Calu3 (cell line): ENCODE data around the gene COL8A1. TPM values are rescaled to one million over a fixed set of nuclear protein-coding genes. Genes with fewer than 3 reads are reported as not detected.

Experiments
- BruUV-seq: library from RNA; stranded (reverse); fragments of 400-500 nt; replicated peaks from 2 replicates; lab custom pipeline; 2021; lab: Mats Ljungman, UMichigan
- CTCF ChIA-PET: fragments of 300-600 bp; sonication (Branson Sonifier 250); formaldehyde crosslinking; loops from one replicate; lab custom pipeline; 2022; ENCODE audit warnings: antibody characterized with exemption; lab: Charles Lee
- DNase-seq: peaks from one replicate; pipeline ENCODE4 v3.0.0; 2022
- H3K27ac Mint-ChIP-seq: one replicate; pipeline ENCODE4 v1.8.0; 2022; ENCODE audit warnings: mixed read lengths; ENCODE audit not compliant: unreplicated experiment
- H3K27me3 Mint-ChIP-seq: one replicate; pipeline ENCODE4 v1.8.0; 2022; ENCODE audit warnings: mixed read lengths; ENCODE audit not compliant: unreplicated experiment
- H3K36me3 Mint-ChIP-seq: one replicate; pipeline ENCODE4 v1.8.0; 2022; ENCODE audit warnings: mild to moderate bottlenecking, moderate library complexity, mixed read lengths; ENCODE audit not compliant: insufficient read depth, unreplicated experiment
- H3K4me1 Mint-ChIP-seq: one replicate; pipeline ENCODE4 v1.8.0; 2022; ENCODE audit warnings: mild to moderate bottlenecking, low read depth, mixed read lengths; ENCODE audit not compliant: unreplicated experiment
- H3K4me3 Mint-ChIP-seq: one replicate; pipeline ENCODE4 v1.8.0; 2022; ENCODE audit warnings: mild to moderate bottlenecking, low read depth, moderate library complexity, mixed read lengths; ENCODE audit not compliant: unreplicated experiment
- H3K9me3 Mint-ChIP-seq: one replicate; pipeline ENCODE4 v1.8.0; 2022; ENCODE audit warnings: low read depth, mixed read lengths; ENCODE audit not compliant: unreplicated experiment
- intact Hi-C: fragments of 100-400 bp; cut with micrococcal nuclease; formaldehyde crosslinking; loops from one replicate; pipeline ENCODE4 v1.10.0; 2022; ENCODE audit not compliant: unreplicated experiment
- total RNA-seq: library from RNA; stranded (reverse); gene quantifications from 2 replicates; pipeline ENCODE4 v1.2.3, GENCODE V29; 2022
- TF ChIP-seq, protein P1 (sequence below): fragments of 200-600 bp; IDR thresholded peaks from one replicate; pipeline ENCODE4 v1.8.0; 2022; ENCODE audit warnings: antibody characterized with exemption; ENCODE audit not compliant: unreplicated experiment

Gene COL8A1
- total RNA-seq, 1 experiment from 2014 or later: 0.71 TPM

DNA sequence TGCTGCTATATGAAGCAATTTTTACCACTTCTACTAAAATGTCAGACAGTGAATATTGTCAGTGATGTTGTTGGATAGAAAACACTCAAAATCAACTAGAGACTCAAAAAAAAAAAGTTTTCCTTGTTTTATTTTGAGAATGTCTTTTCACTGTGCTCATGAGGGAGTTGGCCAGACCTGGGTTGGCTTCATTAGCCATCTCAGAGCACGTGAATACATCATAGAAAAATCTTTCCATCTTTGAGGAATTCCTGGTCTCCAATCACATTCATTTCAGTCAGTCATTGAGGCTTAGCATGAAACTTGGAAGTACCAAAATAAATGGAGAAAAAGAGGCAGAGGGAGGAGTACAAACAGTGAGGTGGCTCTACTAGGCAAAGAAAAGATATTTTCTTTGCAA lies 121.6 kb downstream of the COL8A1 start:
- H3K36me3 Mint-ChIP-seq: no peaks in the 10 kb centered on the region
- intact Hi-C loops: no loop called here
- no peak overlapping the region for H3K4me3 Mint-ChIP-seq
- no peaks in the 10 kb centered on the region for H3K4me1 Mint-ChIP-seq
- BruUV-seq: no TSS peak
- peaks cover 11% of the 10 kb centered on the region for H3K27me3 Mint-ChIP-seq
- CTCF ChIA-PET: interaction anchor here (0.5 kb wide), 1 partner anchor 77 kb away, joined by 4 read pairs; no protein-coding TSS in a partner anchor
- TF ChIP-seq, protein P1, sequence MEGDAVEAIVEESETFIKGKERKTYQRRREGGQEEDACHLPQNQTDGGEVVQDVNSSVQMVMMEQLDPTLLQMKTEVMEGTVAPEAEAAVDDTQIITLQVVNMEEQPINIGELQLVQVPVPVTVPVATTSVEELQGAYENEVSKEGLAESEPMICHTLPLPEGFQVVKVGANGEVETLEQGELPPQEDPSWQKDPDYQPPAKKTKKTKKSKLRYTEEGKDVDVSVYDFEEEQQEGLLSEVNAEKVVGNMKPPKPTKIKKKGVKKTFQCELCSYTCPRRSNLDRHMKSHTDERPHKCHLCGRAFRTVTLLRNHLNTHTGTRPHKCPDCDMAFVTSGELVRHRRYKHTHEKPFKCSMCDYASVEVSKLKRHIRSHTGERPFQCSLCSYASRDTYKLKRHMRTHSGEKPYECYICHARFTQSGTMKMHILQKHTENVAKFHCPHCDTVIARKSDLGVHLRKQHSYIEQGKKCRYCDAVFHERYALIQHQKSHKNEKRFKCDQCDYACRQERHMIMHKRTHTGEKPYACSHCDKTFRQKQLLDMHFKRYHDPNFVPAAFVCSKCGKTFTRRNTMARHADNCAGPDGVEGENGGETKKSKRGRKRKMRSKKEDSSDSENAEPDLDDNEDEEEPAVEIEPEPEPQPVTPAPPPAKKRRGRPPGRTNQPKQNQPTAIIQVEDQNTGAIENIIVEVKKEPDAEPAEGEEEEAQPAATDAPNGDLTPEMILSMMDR: no peak
- DNase-seq: no peak
- no peaks in the 10 kb centered on the region for H3K9me3 Mint-ChIP-seq
- H3K27ac Mint-ChIP-seq: no peak overlapping the region

GRCh38 chr3:99760629-99761028 lies 122.2 kb downstream of the COL8A1 start:
- no peak for DNase-seq
- no peak overlapping the region for H3K4me3 Mint-ChIP-seq
- BruUV-seq: no TSS peak
- H3K4me1 Mint-ChIP-seq: no peaks in the 10 kb centered on the region
- H3K27me3 Mint-ChIP-seq: peaks cover 9% of the 10 kb centered on the region
- no peaks in the 10 kb centered on the region for H3K9me3 Mint-ChIP-seq
- H3K27ac Mint-ChIP-seq: no peak overlapping the region
- H3K36me3 Mint-ChIP-seq: no peaks in the 10 kb centered on the region
- intact Hi-C loops: no loop called here
- CTCF ChIA-PET: interaction anchor here (0.5 kb wide), 1 partner anchor 78 kb away, joined by 4 read pairs; no protein-coding TSS in a partner anchor
- TF ChIP-seq, protein P1: no peak

DNA sequence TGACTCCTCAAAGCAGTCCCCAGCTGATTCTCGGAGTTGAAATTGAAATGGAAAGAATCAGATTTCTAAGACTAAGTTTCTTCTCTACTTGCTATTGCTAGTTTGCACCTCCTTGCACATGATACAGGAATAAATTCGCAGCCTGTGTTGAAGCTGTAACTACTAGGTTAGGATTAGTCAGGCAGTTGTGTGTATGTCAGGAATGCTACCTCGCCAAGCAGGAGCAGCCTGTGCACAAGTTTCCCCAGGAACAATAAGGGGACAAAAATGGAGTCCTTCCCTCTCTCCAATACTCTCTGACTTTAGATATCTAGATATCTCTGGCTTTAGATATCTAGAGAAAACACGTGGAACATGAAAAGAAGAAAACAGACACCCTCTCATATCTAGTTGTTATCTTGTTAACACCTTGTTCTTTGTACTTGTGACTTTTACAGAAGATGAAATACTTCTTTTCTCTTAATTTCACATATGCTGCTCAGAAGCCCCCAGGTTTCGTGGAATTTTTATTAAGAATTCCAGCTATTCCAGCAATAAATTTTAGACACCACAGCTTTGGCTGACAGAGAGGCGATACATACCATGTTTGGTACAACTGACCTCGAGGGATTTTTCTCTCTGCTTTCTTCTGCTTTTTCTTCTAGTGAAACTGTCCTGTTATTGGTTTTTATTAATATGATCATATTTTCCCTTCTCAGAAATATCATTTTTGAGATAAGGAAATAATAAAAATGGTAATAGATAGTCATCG lies 123.2 kb downstream of the COL8A1 start:
- DNase-seq: no peak
- Mint-ChIP-seq H3K4me3 (no peak overlapping the region), H3K27ac (no peak overlapping the region), H3K4me1 (no peaks in the 10 kb centered on the region), H3K27me3 (no peaks in the 10 kb centered on the region), H3K36me3 (no peaks in the 10 kb centered on the region), H3K9me3 (no peaks in the 10 kb centered on the region)
- CTCF ChIA-PET: no interaction called here
- intact Hi-C loops: no loop called here
- no TSS peak for BruUV-seq
- TF ChIP-seq, protein P1: no peak

DNA sequence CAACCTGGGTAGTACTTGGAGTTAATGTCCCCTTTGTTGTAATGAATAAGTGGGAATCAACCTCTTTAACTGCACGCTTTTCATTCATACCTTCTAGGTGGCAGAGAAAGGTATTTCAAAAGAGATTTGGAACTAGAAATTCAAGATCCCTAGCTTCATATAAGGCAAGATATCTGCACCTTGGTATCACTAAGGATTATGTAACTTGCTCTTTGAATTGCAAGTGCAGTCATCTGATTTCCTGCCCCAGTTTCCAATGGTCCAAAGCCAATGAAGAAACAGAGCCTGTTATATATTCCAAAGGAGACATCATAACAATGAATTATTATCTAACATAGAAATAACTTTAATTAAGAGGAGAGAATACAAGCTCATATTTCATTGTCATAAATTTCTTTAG lies 124.5 kb downstream of the COL8A1 start:
- no peaks in the 10 kb centered on the region for H3K27me3 Mint-ChIP-seq
- no peak overlapping the region for H3K27ac Mint-ChIP-seq
- H3K9me3 Mint-ChIP-seq: no peaks in the 10 kb centered on the region
- no peak for DNase-seq
- no peak overlapping the region for H3K4me3 Mint-ChIP-seq
- no TSS peak for BruUV-seq
- no peaks in the 10 kb centered on the region for H3K4me1 Mint-ChIP-seq
- H3K36me3 Mint-ChIP-seq: no peaks in the 10 kb centered on the region
- CTCF ChIA-PET: no interaction called here
- TF ChIP-seq, protein P1: no peak
- intact Hi-C loops: no loop called here
